ENCODE measurements around the gene LRRFIP2.
"Not testable (repeated sequence)": the region's sequence is repeated elsewhere in the genome, so short reads cannot be mapped to it uniquely, and the experiment has no call there.

Gene LRRFIP2

GRCh38 chr3:37174532-37175126 is at the start of gene LRRFIP2:
Gene LRRFIP2, minus strand, starts transcription at chr3:37174582. Its CDS starts 25,599 bp downstream, at chr3:37148983.
- DNase-seq, result no peak

GRCh38 chr3:37223576-37223975 is 49.2 kb upstream of the LRRFIP2 start:
- DNase-seq, result no peak

GRCh38 chr3:37223141-37223558 is 48.8 kb upstream of the LRRFIP2 start:
- DNase-seq, result no peak

GRCh38 chr3:37222542-37222941 is 48.2 kb upstream of the LRRFIP2 start:
- DNase-seq, result not testable (repeated sequence)

GRCh38 chr3:37221407-37221806 is 47.0 kb upstream of the LRRFIP2 start:
- DNase-seq, result no peak

GRCh38 chr3:37219266-37219665 is 44.9 kb upstream of the LRRFIP2 start:
- no peak for DNase-seq

- DNase-seq, result no peak
These were observed 43.8 kb upstream of the LRRFIP2 start for GRCh38 chr3:37218206-37218605.

- no peak for DNase-seq
These were observed 42.9 kb upstream of the LRRFIP2 start for GRCh38 chr3:37217098-37217849.

GRCh38 chr3:37216597-37217097 is 42.3 kb upstream of the LRRFIP2 start:
- DNase-seq, result no peak

- no peak for DNase-seq
These were observed 39.7 kb upstream of the LRRFIP2 start for GRCh38 chr3:37214076-37214475.

GRCh38 chr3:37210230-37210629 is 35.8 kb upstream of the LRRFIP2 start:
- DNase-seq, result no peak

GRCh38 chr3:37208576-37208975 is 34.2 kb upstream of the LRRFIP2 start:
- not testable (repeated sequence) for DNase-seq

GRCh38 chr3:37208008-37208407 is 33.6 kb upstream of the LRRFIP2 start:
- DNase-seq, result not testable (repeated sequence)

GRCh38 chr3:37206041-37206440 is 31.7 kb upstream of the LRRFIP2 start:
- not testable (repeated sequence) for DNase-seq

- no peak for DNase-seq
These were observed 29.9 kb upstream of the LRRFIP2 start for GRCh38 chr3:37204314-37204713.

- DNase-seq, result no peak
These were observed 27.7 kb upstream of the LRRFIP2 start for GRCh38 chr3:37202035-37202434.

GRCh38 chr3:37200141-37200540 is 25.8 kb upstream of the LRRFIP2 start:
- no peak for DNase-seq

GRCh38 chr3:37198996-37199395 is 24.6 kb upstream of the LRRFIP2 start:
- DNase-seq, result no peak

- DNase-seq, result no peak
These were observed 24.2 kb upstream of the LRRFIP2 start for GRCh38 chr3:37198547-37198946.

GRCh38 chr3:37197810-37198371 is 23.5 kb upstream of the LRRFIP2 start:
- no peak for DNase-seq

- no peak for DNase-seq
These were observed 20.2 kb upstream of the LRRFIP2 start for GRCh38 chr3:37194533-37194932.

GRCh38 chr3:37190667-37191066 is 16.3 kb upstream of the LRRFIP2 start:
- DNase-seq, result no peak

- DNase-seq, result no peak
These were observed 14.7 kb upstream of the LRRFIP2 start for GRCh38 chr3:37189109-37189508.

GRCh38 chr3:37183976-37184375 is 9.6 kb upstream of the LRRFIP2 start:
- DNase-seq, result no peak
